Esophagus (tissue), 2 donors: ENCODE results near the gene ACACB. TPM values are rescaled to one million over a fixed set of nuclear protein-coding genes. Genes with fewer than 3 reads are reported as not detected.

Experiments
- H3K27ac ChIP-seq, 2 donors: one replicate each; pipeline ENCODE4 v1.5.1; 2013; ENCODE audit warnings: low read depth in 2 of 2, mild to moderate bottlenecking in 2 of 2, inconsistent platforms in 1 of 2, low read length in 1 of 2, moderate library complexity in 1 of 2
- H3K27me3 ChIP-seq, 2 donors: one replicate each; pipeline ENCODE4 v1.6.1; 2013; ENCODE audit warnings: low read length in 2 of 2, control low read depth in 1 of 2, mild to moderate bottlenecking in 1 of 2; ENCODE audit not compliant: insufficient read depth in 2 of 2, control insufficient read depth in 1 of 2
- H3K36me3 ChIP-seq, 2 donors: one replicate each; pipeline ENCODE4 v1.6.1; 2013; ENCODE audit warnings: low read length in 1 of 2; ENCODE audit not compliant: control insufficient read depth in 2 of 2, insufficient read depth in 2 of 2
- H3K4me1 ChIP-seq, 2 donors: one replicate each; pipeline ENCODE4 v1.6.1; 2013; ENCODE audit warnings: low read length in 1 of 2; ENCODE audit not compliant: control insufficient read depth in 2 of 2, insufficient read depth in 2 of 2
- H3K4me3 ChIP-seq, 2 donors: one replicate each; pipeline ENCODE4 v1.5.1; 2013; ENCODE audit warnings: low read length in 2 of 2, mild to moderate bottlenecking in 2 of 2, low read depth in 1 of 2, moderate library complexity in 1 of 2
- H3K9me3 ChIP-seq, 2 donors: one replicate each; pipeline ENCODE4 v1.6.1; 2013; ENCODE audit warnings: mild to moderate bottlenecking in 2 of 2, low read depth in 1 of 2, low read length in 1 of 2, moderate library complexity in 1 of 2; ENCODE audit not compliant: control insufficient read depth in 2 of 2, insufficient read depth in 1 of 2
- WGBS, 2 donors: extraction: QIAGEN DNeasy Blood & Tissue Kit; methylation state at CpG; one replicate each; pipeline ENCODE4 v1.1.7; 2013; 5-methylcytosine and 5-hydroxymethylcytosine counted together
- polyA plus RNA-seq, 2 donors: library from polyadenylated mRNA; stranded (reverse); fragments of 200-250 nt; gene quantifications; one replicate each; pipeline ENCODE4 v1.2.3, GENCODE V29; 2013
- donor health status: healthy with polysubstance abuse.
- donor health status: Bipolar disorder and iron deficiency.

Gene ACACB
- polyA plus RNA-seq, 2 donors: 8.6 to 18.2 TPM

DNA sequence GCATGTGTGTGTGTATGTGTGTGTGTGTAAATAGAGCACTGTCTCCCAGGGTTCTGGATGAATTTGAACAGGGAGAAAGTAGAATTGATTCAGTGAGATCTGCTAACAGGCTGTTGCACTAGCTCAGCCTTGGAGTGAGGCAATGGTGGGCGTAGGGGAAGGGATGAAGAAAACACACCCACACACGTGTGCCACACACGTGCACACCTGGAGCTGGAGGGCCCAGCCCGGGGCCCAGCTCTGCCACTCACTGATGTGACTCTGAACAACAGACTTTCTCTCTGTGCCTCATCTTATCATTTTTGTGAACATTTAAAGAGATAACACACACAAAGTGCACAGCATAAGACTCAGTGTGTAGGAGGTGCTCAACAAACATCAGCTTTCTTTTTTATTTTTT, 4.2 kb downstream of the ACACB start:
- no peaks in the 10 kb centered on the region for H3K36me3 ChIP-seq
- H3K4me3 ChIP-seq: no peak overlapping the region
- H3K4me1 ChIP-seq: peaks cover 0 to 3% of the 10 kb centered on the region in 2 donors
- 67 to 69% methylated on average over 4 of the region's 4 CpGs for WGBS, 2 donors
- no peaks in the 10 kb centered on the region for H3K9me3 ChIP-seq
- no peak overlapping the region for H3K27ac ChIP-seq
- H3K27me3 ChIP-seq: no peaks in the 10 kb centered on the region

DNA sequence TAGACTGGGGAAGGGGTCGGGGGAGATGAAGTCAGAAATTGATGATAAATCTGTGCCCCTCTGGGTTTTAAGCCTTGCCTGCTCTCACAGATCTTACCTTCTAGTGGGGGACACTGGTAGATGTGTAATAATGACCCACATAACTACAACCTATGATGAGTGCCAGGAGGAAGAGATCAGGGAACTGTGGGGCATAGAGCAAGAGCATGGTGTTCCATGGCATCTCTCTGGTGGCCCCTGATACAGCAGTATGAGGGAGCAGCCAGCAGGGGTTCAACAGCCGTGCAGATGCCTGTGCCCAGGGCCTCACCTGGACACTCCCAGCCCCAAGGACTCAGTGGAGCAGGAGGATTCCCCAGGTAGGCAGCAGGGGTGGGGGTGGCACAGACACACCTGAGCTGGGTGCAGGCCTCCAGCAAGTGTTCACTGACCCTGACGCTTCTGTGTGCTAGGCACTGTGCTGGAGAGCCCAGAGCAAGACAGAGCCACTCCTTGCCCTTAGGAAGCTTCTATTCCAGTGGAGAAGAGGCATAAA, 5.0 kb downstream of the ACACB start:
- no peaks in the 10 kb centered on the region for H3K4me1 ChIP-seq
- 90% methylated on average over 3 of the region's 3 CpGs for WGBS, 2 donors
- H3K36me3 ChIP-seq: no peaks in the 10 kb centered on the region

DNA sequence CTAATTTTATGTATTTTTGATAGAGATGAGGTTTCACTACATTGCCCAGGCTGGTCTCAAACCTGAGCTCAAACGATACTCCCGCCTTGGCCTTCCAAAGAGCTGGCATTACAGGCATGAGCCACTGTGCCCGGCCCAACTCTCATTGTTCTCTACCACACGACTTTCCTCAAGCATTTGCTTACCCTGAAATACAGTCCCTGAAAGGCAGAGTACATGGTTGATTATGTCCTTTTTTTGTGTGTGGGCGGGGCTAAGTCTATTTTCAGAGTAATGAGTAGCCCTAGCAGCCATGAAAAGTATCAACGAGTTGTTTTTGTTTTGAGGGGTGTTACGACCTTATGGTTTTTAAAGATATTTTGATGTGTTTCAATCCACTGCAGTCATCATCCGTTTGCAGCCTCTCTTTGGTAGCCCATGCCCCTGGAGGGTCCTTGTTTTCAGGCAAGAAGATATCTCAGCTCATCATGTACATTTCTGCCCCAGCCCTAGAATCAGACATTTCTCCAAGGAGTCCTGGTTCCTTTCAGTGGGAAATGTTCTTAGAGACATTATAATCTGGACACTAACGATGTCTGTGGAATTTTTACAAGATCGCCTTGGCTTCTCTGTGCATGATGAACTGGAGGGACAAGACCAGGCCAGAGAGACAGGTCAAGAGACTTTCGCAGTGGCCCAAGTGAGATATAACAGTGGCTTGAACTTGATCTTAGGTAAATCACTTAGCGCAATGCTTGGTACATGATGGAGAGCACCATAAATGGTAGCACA, 8.7 kb downstream of the ACACB start:
- no peaks in the 10 kb centered on the region for H3K27me3 ChIP-seq
- H3K4me3 ChIP-seq: no peak overlapping the region
- H3K36me3 ChIP-seq: no peaks in the 10 kb centered on the region
- peaks cover 0 to 3% of the 10 kb centered on the region in 2 donors for H3K4me1 ChIP-seq
- H3K27ac ChIP-seq: no peak overlapping the region
- 85 to 88% methylated on average over 12 of the region's 12 CpGs for WGBS, 2 donors
- no peaks in the 10 kb centered on the region for H3K9me3 ChIP-seq

More for the DNA sequence above, 5.0 kb downstream of the ACACB start:
- Histone ChIP-seq H3K27ac (no peak overlapping the region), H3K27me3 (no peaks in the 10 kb centered on the region), H3K4me3 (no peak overlapping the region), H3K9me3 (no peaks in the 10 kb centered on the region)

DNA sequence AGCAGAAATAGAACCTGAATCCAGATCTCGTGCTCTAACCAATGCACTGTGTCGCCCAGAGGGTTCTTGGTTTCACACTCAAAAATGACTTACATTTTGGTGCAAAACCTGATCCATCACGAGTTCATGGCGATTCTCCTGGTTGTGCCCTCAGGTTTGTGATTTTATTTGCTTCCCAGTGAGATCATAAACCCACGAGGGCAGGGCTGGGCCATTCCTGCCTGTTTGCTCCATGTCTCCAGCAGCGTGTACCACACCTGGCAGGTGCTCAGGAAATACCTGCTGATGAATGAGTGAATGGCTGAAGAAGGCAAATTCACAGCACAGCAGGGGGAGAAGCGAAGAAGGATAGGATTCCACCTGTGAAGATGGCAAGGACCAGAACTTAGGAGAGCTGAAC, 9.4 kb downstream of the ACACB start:
- no peaks in the 10 kb centered on the region for H3K9me3 ChIP-seq
- WGBS, 2 donors: 74 to 75% methylated on average over 7 of the region's 7 CpGs
- peaks cover 0 to 3% of the 10 kb centered on the region in 2 donors for H3K4me1 ChIP-seq
- no peak overlapping the region for H3K4me3 ChIP-seq
- no peaks in the 10 kb centered on the region for H3K27me3 ChIP-seq
- H3K36me3 ChIP-seq: no peaks in the 10 kb centered on the region
- H3K27ac ChIP-seq: no peak overlapping the region

DNA sequence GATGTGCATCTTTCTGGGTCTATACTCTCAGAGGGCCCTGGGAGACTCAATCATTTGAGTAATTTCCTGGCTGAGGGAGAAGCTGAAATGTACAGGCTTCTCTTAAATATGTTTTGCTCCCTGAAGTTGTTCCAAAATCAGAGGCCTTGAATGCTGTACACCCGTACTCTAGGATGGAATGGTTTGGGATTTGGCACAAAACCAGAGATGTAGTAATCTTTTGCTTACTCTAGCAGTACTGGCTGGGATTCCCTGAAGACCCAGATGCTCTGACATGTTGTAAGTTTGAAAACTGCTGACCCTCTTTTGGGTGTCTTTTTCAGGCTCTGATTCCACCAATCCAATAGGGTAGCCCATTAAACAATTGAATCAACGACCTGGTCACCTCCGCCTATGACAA, 10.4 kb downstream of the ACACB start:
- Histone ChIP-seq H3K9me3 (no peaks in the 10 kb centered on the region), H3K4me1 (peaks cover 3 to 8% of the 10 kb centered on the region in 2 donors), H3K27me3 (no peaks in the 10 kb centered on the region), H3K36me3 (no peaks in the 10 kb centered on the region), H3K27ac (peak overlapping the region in 1 of 2 donors; percentile 44), H3K4me3 (no peak overlapping the region)
- WGBS, 2 donors: 70 to 71% methylated on average over 3 of the region's 3 CpGs

DNA sequence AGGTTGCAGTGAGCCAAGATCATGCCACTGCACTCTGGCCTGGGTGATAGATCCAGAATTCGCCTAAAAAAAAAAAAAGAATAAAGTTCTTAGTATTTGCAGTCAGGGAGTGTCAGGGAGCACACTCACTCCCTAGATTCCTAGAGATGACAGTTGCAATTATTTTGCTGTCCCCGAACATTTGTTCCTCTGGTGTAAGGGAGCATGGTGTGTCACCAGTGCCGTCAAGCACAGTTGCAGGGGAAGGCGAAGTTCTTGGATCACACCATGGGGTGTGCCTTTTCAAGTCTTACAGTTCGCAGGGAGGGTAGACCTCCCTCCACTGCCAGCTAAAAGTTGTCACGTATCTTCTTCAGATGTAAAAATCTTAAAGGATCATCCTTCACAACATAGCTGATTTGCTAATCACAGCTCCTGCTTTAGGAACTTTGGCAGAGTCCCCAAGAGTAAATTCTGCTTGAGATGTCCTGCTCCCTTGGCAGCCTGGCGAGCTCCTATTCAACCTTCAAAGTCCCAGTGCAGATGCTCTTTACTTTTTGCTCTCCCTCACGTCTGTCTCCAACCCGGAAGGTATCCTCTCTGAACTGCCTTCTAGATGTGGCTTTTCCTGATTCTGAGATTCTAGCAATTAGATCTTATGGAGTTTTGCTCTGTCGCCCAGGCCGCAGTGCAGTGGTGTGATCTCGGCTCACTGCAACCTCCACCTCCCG, 11.3 kb downstream of the ACACB start:
- Histone ChIP-seq H3K27ac (no peak overlapping the region), H3K9me3 (no peaks in the 10 kb centered on the region)
- 85 to 92% methylated on average over 13 of the region's 13 CpGs for WGBS, 2 donors

DNA sequence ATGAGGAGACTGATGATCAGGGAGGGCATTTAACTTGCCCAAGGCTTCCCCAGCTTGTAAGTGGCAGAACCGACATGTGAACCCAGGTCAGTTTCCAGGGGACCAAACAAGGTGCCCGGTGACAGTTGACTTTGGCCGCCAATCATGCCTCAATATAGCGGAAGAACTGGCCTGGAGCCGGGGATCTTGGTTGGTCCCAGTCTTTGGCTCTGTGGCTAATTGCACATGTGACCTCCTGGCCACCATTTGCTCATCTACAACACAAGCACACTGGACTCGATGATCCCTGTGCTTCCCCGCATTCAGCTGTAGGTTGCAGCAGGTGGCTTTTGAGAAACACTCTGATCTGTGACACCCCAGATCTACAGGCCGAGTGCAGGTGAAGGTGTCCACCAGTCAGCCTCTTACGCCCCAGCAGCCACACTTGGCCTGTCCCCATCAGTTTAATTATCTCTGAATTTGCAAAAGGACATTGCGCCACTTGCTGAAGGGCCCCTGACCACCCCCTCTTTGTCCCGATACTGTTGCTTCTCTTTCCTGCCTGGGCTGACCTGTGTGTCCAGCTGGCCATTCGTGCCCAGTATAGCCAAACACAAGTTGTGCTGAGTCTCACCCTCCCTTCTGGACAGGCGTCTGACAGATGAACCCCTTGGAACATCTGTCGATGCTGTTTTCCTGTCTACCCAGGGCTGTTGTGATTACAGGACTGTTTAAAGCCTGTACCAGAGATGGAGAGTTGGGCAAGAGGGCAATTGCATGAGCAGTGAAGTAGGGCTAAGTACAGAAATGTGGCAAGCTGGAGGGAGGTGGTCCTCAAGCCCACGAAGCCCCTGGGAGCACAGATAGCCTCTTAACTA, 14.1 kb downstream of the ACACB start:
- Histone ChIP-seq H3K9me3 (no peaks in the 10 kb centered on the region), H3K4me3 (no peak overlapping the region), H3K27me3 (no peaks in the 10 kb centered on the region), H3K4me1 (peaks cover 3 to 8% of the 10 kb centered on the region in 2 donors), H3K36me3 (no peaks in the 10 kb centered on the region), H3K27ac (peak overlapping the region in 1 of 2 donors; percentile 15)
- 82% methylated on average over 15 of the region's 15 CpGs for WGBS, 2 donors

More for the DNA sequence above, 11.3 kb downstream of the ACACB start:
- H3K4me1 ChIP-seq: peaks cover 3 to 8% of the 10 kb centered on the region in 2 donors
- no peaks in the 10 kb centered on the region for H3K36me3 ChIP-seq
- no peaks in the 10 kb centered on the region for H3K27me3 ChIP-seq
- H3K4me3 ChIP-seq: no peak overlapping the region

DNA sequence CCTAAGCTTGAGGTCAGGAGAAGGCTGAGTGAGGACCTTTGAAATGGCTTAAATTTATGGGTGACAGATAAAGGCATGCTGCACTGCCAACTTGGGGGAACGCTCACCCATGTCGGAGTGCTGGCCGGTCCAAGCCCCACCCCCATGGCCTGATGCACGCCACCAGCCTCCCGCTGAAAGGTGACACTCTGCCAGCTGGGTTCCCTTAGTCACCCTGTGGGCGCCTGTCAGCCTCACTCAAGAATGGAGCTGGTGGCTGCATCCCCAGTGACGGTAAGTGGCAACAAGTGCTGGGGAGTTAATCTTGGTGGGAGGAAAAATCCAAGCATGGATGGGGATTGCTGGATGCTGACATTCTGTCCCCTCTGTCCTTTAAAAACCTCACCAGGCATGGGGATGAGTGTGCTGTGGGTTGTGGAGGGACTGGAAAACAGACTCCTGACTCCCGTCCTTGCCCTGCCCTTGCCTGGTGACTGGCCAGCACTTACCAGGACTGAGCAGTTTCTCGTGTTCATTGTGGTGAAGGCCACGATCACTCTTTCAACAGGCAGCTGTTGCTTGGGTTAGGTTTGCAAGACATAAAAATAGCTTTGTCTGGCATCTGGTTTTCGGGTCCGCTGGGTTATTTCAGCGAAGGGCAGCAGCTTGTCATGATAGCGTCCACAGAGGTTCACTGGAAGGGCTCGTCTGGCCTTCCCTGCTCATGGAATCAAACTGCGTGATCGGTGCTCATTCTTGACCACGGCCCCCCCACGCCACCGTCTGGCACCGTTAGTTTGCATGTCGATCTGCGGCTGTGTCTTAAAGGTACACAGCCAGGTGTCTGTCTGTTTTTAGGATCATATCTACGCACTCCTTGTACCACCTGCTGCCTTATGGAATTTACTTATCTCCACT, 15.0 kb downstream of the ACACB start:
- no peaks in the 10 kb centered on the region for H3K9me3 ChIP-seq
- 60 to 63% methylated on average over 24 of the region's 24 CpGs for WGBS, 2 donors
- H3K4me1 ChIP-seq: peaks cover 3 to 8% of the 10 kb centered on the region in 2 donors
- H3K36me3 ChIP-seq: no peaks in the 10 kb centered on the region
- no peak overlapping the region for H3K4me3 ChIP-seq
- H3K27ac ChIP-seq: peak overlapping the region; percentile 33 to 45
- no peaks in the 10 kb centered on the region for H3K27me3 ChIP-seq
